Loucy (cell line): ENCODE data around the gene SLC4A8.

Experiments used
- EZH2phosphoT487 ChIP-seq: fragments of 200-600 bp; IDR thresholded peaks from 2 replicates; pipeline ENCODE4 v1.6.1; 2018; ENCODE audit warnings: antibody characterized with exemption, mild to moderate bottlenecking, moderate library complexity, borderline replicate concordance
- TF ChIP-seq, protein P1 (sequence below): fragments of 200-600 bp; sonication (generic); conservative IDR thresholded peaks from 2 replicates; pipeline ENCODE4 v1.5.1; 2014; ENCODE audit warnings: mild to moderate bottlenecking, antibody characterized with exemption, low read length

- TF ChIP-seq, protein P1, sequence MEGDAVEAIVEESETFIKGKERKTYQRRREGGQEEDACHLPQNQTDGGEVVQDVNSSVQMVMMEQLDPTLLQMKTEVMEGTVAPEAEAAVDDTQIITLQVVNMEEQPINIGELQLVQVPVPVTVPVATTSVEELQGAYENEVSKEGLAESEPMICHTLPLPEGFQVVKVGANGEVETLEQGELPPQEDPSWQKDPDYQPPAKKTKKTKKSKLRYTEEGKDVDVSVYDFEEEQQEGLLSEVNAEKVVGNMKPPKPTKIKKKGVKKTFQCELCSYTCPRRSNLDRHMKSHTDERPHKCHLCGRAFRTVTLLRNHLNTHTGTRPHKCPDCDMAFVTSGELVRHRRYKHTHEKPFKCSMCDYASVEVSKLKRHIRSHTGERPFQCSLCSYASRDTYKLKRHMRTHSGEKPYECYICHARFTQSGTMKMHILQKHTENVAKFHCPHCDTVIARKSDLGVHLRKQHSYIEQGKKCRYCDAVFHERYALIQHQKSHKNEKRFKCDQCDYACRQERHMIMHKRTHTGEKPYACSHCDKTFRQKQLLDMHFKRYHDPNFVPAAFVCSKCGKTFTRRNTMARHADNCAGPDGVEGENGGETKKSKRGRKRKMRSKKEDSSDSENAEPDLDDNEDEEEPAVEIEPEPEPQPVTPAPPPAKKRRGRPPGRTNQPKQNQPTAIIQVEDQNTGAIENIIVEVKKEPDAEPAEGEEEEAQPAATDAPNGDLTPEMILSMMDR = no peak
- no peak for TF ChIP-seq EZH2phosphoT487
These were observed 20.9 kb upstream of the SLC4A8 start for GRCh38 chr12:51403681-51404136.
